Osteocyte (in vitro differentiated cells): Measurements from ENCODE around the gene HOXB5. TPM values are rescaled to one million over a fixed set of nuclear protein-coding genes. Genes with fewer than 3 reads are reported as not detected.

Experiments used
- DNase-seq: peaks from one replicate; pipeline ENCODE4 v3.0.0; 2021; ENCODE audit warnings: mixed read lengths; ENCODE audit not compliant: unreplicated experiment; ENCODE audit errors: extremely low spot score
- H3K27ac Mint-ChIP-seq: one replicate; pipeline ENCODE4 v1.8.0; 2021; ENCODE audit warnings: mild to moderate bottlenecking, mixed read lengths; ENCODE audit not compliant: unreplicated experiment
- H3K27me3 Mint-ChIP-seq: one replicate; pipeline ENCODE4 v1.8.0; 2021; ENCODE audit warnings: mixed read lengths; ENCODE audit not compliant: unreplicated experiment
- H3K36me3 Mint-ChIP-seq: one replicate; pipeline ENCODE4 v1.8.0; 2021; ENCODE audit warnings: mixed read lengths; ENCODE audit not compliant: unreplicated experiment
- H3K4me1 Mint-ChIP-seq: one replicate; pipeline ENCODE4 v1.8.0; 2021; ENCODE audit warnings: mixed read lengths; ENCODE audit not compliant: unreplicated experiment
- H3K4me3 Mint-ChIP-seq: one replicate; pipeline ENCODE4 v1.8.0; 2021; ENCODE audit warnings: mild to moderate bottlenecking, moderate library complexity, mixed read lengths; ENCODE audit not compliant: unreplicated experiment
- H3K9me3 Mint-ChIP-seq: one replicate; pipeline ENCODE4 v1.8.0; 2021; ENCODE audit warnings: mixed read lengths; ENCODE audit not compliant: unreplicated experiment
- total RNA-seq: library from RNA; stranded (reverse); gene quantifications from 2 replicates; pipeline ENCODE4 v1.2.1, GENCODE V29; 2021
- TF ChIP-seq, protein P1 (sequence below): fragments of 200-600 bp; sonication (generic); IDR thresholded peaks from 2 replicates; pipeline ENCODE4 v1.5.0; 2021; ENCODE audit warnings: antibody characterized with exemption, mild to moderate bottlenecking, moderate library complexity

Gene HOXB5
- total RNA-seq, 1 donor from 2014 or later, result not detected

DNA sequence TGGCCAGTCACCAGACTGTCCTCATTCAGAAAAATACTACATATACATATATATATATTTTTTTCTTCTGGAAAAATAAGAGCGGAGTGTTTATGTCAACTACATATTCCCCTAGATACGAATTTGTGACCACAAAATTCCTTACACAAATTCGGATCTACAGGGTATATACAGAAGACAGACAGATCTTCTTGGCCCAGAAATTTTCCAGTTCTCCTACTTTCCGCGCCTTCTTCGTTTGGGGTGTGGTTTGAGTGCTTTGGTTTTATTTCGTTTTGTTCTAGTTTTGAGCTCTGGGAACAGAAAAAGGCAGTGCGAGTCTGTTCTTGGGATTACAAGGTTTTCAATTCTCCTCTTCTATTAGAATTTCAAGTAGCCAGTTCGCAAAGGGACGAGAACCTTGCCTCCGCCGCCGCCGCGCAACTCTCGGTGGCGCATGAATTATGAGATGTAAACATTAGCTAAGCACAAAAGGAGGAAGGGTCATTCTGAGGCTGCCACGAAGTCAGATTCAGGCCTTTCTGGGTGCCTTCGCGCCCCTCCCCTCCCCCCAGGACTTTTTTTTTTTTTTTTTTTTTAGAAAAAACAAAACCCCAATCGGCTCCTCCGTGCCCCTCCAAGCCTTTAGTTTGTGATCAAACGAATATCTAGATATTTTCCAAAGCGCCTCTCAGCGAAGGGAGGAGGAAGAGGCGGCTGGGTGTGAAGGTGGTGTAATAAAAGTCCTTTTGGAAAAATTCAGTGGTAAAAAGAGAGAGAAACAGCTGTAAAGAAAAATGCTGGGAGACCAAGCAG is 13.6 kb downstream of the HOXB5 start:
- peaks cover 1% of the 10 kb centered on the region for H3K36me3 Mint-ChIP-seq
- TF ChIP-seq, protein P1, sequence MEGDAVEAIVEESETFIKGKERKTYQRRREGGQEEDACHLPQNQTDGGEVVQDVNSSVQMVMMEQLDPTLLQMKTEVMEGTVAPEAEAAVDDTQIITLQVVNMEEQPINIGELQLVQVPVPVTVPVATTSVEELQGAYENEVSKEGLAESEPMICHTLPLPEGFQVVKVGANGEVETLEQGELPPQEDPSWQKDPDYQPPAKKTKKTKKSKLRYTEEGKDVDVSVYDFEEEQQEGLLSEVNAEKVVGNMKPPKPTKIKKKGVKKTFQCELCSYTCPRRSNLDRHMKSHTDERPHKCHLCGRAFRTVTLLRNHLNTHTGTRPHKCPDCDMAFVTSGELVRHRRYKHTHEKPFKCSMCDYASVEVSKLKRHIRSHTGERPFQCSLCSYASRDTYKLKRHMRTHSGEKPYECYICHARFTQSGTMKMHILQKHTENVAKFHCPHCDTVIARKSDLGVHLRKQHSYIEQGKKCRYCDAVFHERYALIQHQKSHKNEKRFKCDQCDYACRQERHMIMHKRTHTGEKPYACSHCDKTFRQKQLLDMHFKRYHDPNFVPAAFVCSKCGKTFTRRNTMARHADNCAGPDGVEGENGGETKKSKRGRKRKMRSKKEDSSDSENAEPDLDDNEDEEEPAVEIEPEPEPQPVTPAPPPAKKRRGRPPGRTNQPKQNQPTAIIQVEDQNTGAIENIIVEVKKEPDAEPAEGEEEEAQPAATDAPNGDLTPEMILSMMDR, result no peak
- no peak for DNase-seq
- no peak overlapping the region for H3K4me3 Mint-ChIP-seq
- peaks cover 88% of the 10 kb centered on the region for H3K27me3 Mint-ChIP-seq
- peaks cover 5% of the 10 kb centered on the region for H3K4me1 Mint-ChIP-seq
- H3K27ac Mint-ChIP-seq, result no peak overlapping the region
- H3K9me3 Mint-ChIP-seq, result no peaks in the 10 kb centered on the region

DNA sequence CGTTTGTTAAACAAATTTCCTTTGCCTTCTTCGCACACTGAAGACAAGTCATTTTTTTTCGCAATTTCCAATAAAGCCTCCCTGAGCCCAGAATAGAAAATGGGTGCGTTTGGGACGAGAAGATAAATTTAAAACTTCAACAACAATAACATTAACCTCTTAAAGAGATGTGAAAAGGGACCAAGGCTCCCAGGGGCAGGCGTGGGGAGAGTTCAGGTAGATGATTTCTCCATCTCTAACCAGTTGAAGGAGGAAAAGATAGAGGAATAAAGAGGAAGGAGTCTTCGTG is 14.2 kb downstream of the HOXB5 start:
- Mint-ChIP-seq H3K9me3 (no peaks in the 10 kb centered on the region), H3K27ac (no peak overlapping the region), H3K4me3 (no peak overlapping the region), H3K4me1 (peaks cover 3% of the 10 kb centered on the region), H3K36me3 (peaks cover 1% of the 10 kb centered on the region), H3K27me3 (peaks cover 88% of the 10 kb centered on the region)
- TF ChIP-seq, protein P1, result no peak
- DNase-seq, result no peak

DNA sequence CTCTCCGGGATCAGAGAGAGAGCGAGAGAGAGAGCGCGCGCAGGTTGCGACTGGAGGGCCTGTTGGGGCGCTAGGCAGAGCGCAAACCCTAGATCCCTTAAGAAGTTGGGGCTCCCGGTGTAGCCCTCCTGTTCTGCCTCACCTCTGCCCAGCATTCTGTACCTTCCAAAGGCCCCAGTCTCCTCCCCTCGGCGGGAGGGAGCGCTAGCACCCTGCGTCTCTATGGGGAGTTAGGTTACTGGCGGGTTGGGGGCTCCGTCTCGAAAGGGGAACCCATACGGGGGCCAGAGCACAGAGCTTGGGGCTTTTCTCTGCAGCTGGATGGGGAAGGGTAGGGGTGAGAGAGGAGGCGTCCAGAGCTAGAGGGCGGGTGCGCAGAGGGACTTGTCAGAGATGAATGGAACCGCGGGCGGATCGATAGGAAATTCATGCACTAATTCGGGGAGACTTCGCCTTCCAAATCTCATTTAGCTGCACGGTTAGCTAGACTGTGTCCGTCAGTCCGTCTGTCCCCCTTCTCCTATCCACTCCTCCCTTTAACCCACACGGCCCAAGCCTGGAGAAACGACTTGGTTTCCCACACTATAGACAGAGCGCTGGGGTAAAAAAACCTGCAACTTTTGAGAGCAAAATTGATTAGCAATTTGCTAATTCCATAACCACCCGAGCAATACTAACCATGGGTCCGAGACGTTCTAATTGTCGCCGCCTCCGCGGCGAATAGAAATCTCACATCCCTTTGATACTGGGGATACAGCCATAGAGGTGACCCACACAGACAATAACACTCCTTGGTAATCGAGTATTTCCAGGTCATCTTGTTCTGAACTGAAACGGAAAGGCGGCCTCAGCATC is 14.7 kb downstream of the HOXB5 start:
- DNase-seq, result no peak
- Mint-ChIP-seq H3K36me3 (peaks cover 1% of the 10 kb centered on the region), H3K4me3 (no peak overlapping the region), H3K27ac (no peak overlapping the region), H3K27me3 (peaks cover 88% of the 10 kb centered on the region), H3K9me3 (no peaks in the 10 kb centered on the region), H3K4me1 (peaks cover 3% of the 10 kb centered on the region)
- TF ChIP-seq, protein P1, result no peak

DNA sequence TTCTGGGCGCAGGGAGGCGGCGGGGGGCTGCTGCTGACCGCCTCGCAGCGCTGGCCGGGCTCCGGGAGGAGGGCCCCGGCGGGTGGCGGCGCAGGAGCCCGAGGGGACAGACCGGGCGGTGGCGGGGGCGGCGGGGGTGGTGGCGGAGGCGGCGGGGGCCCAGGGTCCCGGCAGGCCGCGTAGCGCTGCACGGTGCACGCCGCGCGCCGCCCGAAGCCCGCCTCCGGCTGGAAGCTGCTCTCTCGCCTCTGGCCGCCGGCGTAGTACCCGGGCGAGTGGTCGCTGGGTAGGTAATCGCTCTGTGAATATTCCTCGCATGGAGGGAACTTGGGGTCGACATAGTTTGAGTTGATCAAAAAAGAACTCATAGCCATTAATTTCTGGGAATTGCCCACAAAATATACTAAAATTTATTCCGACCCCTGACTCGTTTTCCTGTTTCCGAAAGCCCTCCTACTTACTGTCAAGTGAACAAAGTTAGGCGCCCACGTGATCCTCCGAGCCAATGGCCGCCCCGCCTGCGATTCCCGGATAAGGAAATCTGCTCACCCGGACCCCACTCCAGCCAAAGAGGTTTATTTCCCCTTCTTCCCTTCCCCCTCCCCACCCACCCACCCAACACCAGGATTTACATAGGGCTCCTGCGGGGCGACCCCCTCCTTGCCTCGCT is 15.5 kb downstream of the HOXB5 start, which contains the start of gene HOXB4:
HOXB4 (minus strand) TSS at position 405 of the 670 bp plus-strand sequence; CDS start at position 374, 31 bp downstream.
- Mint-ChIP-seq H3K4me3 (no peak within 1 kb of the TSS), H3K4me1 (peaks cover 3% of the 10 kb centered on the region), H3K27me3 (peaks cover 88% of the 10 kb centered on the region), H3K36me3 (peaks cover under 1% of the 10 kb centered on the region), H3K9me3 (no peaks in the 10 kb centered on the region), H3K27ac (no peak within 1 kb of the TSS)
- TF ChIP-seq, protein P1, result no peak
- no peak for DNase-seq
